Activated CD4-positive, CD25-positive, alpha-beta regulatory T cell treated with anti-CD3 and anti-CD28 coated beads, Interleukin-2, amount 50 U/mL, for 16 hours (primary cell): ENCODE results near the gene AASDHPPT.

ENCODE experiments used
- DNase-seq: peaks from one replicate; pipeline ENCODE4 v3.0.0-alpha.2; 2020; ENCODE audit warnings: low read depth, low spot score

Gene AASDHPPT

DNA sequence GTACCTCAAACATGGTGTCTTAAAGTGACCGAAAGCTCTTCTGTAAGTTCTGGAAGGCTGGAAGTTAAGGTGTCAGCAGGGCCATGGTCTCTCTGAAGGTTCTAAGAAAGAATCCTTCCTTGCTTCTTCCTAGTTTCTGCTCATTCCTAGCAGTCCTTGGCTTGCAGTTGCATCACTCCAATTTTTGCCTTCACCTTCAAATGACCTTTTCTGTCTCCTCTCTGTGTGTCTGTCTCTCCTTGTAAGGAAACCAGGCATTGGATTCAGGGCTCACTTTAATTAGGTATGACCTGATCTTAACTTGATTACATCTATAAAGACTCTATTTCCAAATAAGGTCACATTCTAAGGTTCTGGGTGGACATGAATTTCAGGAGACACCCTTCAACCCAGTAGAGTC, 8.7 kb downstream of the AASDHPPT start:
- no peak for DNase-seq

DNA sequence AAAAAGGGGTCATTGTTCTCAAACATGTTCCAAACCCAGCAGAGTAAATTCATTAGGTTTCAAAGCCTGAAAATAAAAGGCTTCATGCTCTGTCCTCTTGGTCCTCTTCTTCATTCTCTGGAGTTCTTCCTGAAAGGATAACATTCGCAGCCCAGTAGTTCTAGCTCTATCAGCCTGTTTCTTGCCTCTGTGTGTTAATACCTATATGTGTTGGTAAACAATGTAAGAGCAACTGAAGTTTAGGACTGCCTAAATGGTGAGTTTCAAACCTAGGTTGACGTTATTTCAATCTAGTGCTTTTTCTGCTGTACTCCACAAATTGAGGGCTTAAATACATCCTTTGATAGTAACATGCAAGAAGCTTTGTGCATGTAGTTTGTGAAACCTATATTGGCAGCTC, 9.4 kb downstream of the AASDHPPT start:
- DNase-seq = no peak

DNA sequence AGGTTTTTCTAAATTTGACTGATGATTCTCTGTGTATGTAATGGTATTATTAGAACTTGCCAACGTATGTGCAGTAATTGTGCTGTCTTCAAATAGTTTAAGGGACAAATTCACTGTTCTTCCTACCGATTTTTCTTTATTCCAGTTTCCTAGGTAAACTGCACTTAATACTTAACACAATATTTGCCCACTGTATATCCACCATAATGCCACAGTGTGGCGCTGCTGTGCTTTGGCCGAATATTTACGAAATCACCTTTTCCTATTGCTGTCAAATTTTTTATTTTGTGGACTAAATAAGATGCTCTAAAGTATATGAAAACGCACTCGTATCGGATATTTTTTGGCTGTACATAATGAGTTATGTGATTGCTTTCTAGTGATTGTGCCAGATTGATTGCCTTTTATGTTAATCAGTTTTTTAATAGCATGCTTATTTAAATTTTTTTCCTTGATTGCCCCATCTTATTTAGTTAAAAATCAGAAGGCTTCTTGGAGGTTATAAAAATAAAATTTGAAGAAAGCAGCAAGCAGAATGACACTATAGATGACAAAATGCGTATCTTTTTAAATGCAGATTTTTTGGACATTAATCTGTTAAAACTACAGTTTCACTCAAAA, 10.5 kb downstream of the AASDHPPT start:
- DNase-seq = no peak

DNA sequence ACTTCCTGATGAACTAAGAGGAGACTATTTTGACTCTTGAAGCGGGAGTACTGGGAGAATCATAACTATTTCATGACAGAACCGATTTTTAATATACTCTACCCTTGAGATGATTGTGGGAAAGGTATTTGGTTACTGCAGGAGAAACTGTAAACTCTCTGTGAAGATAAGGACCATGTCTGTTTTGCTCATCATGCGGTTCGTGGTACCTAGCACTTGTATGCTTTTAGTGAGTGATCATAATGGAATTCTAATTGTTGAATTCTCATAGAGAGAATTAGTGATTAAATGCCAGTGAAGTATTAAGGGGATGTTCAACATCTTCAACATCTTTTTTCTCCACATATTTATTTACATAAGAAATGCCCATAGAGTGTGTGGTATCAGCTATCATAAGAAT, 11.4 kb downstream of the AASDHPPT start:
- DNase-seq = no peak

DNA sequence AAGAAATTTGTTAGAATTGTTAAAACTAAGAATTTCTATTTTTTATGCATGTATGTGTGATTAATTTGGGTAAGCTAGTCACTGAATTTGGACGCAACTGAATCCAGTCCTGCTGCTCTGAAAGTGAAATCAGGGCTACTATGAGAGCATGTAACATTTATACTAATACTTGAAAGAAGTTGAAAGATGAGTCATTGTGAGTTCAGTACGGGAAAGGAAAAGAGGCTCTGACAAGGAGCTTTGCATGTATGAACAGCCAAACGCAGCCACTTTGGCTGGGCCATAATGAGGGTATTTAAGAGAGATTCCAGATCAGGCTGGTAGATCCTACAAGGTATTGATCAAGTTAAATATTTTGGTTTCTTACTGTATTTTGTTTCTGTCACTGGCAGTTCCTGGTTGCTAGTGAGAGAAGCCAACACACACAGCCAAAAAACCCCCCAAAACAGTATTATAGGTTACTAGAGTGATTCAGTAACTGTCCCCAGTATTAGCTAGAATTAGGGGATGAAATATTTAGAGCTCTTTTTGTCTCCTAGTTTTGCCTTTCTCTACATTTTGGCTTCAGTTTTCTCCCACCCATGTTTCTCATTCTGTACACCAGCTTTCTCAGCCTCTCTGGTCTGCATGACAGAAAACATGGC, 14.1 kb downstream of the AASDHPPT start:
- DNase-seq = no peak

DNA sequence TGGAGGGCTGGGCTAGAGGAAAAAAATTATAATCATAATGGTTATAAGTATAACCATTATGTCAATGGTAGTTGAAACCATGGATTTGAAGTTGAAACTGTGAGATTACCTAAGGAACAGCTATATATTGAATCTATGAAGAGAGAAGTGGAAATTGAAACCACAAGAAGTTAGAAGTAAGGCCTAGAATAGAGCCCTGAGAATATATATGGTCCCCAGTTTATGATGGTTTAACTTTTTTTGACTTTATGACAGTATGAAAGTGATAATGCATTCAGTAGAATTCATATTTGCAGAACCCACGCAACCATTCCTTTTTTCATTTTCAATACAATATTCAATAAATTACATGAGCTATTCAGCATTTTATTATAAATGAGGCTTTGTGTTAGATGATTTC, 15.0 kb downstream of the AASDHPPT start:
- DNase-seq = no peak

DNA sequence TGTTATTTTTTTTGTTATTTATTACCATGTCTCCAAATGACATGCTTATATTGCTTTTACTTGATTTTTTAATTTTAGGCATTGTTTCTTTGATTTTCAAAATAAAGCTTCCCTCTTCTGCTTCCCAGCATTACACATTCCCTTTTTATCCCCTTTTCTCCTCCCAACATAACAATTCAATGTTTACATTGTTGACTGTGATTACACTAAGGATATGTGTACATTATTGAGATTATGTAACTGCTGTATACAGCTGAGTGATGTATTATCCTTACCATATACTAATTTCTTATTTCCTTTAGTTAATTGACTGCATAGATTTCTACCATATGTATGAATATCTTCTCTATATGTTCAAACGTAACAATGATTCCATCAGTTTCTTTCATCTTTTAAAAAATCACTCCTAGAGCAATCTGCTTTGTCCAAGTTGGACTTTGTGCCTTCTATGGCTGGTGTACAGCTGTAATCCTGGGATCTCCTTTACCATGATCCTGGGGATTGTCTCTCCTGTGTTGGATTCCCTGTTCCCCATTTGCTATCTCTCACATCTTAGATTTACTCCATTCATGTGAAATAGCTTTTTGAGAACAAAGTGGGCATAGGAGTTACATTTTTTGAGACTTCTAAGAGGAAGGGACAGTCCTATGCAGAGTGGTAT, 21.6 kb downstream of the AASDHPPT start:
- DNase-seq = no peak

DNA sequence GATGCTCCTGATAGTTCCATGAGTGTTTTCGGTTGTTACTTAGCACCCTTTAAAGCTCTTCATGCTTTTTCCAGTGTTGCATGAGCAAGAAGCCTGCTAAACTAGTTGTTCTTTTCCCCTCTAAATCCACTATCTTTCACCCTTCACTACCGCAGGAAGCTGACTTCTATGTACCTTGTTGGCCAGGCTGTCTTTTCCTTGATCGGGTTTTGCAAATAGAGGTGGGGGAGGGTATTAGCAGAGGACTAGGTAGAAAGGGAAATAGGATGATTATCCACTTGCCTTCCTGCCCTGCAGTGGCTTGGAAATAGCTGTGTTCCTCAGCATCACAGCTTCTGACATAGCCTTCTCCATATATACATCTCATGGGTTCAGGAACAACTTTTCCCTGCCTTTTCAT, 23.9 kb downstream of the AASDHPPT start:
- no peak for DNase-seq

DNA sequence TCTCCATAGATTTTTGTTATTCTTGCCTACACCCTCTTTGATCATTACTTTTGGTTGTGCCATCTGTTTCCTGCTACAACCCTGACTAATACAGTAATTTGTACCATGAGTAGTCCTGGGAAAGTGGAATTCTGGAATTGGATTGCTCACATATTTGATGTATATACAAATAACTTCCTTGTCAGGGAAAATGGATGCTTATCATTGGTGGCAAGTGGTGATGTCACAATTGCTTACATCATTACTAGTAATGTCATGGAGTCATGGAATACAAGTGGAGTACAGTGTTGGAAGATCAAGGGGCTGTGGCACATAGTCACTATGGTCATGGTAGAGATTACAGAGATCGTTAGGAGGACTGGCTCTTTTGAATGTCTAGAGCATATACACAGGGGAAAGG, 24.4 kb downstream of the AASDHPPT start:
- no peak for DNase-seq

DNA sequence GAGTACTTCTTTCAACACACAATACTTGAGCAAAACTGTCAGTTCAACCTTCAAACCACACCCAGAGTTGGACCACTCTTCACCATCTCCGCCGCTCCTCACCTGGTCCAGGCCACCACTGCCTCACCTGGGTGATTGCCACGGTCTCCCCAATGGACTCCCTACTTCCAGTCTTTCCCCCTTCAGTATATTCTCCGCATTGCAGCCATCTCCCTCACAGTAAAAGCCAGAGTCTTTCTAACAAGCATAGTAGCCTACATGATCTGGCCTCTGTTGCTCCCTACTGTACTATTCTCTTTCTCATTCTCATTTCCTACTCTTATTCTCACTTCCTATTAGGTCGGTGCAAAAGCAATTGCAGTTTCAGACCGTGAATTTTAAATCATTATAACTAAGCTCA, 28.5 kb downstream of the AASDHPPT start:
- no peak for DNase-seq

DNA sequence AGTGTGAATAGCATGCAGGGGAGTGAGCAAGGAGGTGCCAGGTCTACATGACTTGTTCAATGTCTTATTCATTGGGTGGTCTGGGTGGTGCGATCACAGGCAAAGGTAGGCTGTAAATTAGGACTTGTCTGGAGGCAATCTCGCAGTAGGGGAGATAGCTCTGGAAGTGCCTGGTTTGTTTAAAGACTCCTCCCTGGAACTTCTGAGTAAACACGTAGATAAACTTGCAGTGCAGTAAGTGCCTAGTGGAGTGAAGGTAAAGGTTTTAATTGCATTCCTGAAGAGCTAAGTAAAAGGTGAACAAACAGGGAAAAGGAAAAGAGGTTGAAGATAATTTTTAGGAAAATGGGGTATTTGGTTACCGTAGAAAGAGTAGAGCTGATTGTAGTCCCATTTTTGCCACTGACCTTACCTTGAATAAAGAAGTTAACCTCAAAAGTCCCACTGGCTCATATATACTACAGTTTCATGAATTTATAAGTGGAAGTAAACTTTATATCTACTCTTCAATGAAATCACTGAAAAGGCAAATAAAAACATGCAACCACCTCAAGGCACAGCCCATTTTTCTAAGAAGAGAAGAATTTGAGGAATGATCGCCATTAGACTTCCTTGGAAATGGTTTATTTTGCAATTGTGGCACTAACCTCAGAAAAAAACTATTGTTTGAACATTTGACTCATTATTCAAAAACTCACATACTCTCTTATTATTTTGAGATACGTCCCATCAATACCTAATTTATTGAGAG, 44.3 kb downstream of the AASDHPPT start:
- no peak for DNase-seq

DNA sequence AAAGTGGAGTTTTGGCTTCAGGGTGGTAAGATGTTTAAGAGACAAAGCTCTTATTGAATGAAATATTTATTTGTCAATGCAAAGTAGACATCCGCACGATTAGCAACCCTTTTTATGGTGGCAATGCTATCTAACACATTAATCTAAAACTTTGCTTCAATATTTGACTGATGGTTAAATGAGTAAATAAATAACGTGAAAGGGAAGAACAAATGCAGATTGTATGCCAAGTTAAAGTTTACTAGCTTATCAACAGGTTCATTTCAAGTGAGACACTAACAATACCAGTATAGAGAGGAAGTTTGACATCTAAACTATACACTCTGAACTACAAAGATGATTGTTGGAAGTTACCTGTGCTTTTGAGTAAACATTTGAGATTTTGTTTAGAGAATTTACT, 50.1 kb downstream of the AASDHPPT start:
- no peak for DNase-seq

DNA sequence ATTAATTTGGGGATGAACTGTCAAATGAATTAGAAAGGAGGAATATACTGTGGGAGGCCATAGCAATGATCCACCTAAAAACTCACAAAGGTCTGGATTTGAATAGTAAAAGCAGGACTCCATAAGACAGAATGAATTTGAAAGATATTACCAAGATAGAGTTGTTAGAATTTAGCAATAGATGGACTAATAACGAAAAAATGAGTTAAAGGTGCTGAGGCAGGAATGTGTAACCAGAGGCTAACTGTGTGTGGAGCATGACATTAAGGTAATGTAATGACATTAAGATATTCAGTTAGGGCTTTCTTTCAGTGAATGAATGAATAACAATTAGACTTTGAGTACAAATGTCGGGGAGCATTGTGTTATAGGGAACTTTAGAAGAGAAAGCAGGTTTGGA, 51.3 kb downstream of the AASDHPPT start:
- DNase-seq = no peak

DNA sequence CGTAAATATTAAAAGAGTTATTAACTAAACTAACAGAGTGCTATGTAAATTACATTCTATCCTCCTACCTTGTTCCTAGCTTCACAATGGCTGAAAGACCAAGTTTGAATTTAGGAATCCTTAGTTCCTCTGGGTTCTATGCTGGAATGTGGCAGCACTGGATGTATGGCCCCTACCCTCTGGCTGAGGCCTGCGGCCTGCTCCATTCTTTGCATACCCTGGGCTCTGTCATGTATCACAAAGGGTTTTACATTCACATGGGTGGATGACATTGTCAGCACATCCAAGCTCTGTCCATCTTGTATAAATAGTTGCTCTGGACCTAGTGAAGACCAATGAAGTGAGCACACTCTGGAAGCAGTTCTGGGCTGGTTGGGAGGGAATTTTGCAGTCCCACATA, 54.5 kb downstream of the AASDHPPT start:
- no peak for DNase-seq

DNA sequence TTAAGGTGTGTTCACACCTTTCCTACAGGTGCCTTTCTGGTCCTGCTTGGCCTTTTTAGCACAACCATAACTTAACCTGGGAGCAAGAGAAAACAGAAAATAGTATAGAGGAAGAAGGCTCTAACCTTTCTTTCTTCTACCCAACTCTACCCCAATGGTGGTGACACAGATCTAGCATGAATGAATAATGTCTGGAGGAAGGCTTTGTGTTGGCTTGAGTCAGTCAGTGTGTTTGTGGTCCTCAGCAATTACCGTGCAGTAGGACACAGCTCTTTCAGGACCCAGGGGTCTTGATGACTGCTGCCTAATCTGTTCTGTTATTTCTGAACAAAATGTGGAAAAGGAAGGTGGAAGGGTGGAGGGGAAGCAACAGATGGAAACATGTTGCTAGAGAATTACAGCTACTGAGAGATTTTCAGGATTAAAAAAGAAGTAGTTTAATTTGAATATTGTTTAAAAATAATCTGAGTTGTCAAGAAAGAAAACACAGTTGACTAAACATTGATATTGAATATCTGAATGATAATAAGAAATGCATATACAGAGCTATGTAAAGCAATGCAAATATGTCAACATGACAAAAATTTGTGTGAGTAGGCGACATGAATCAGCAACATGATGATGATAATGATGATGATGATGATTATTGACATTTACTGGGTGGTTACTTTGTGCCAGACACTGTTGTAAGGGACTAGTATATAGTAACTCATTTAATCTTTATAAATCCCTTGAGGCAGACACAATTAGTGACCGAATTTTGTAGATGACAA, 55.3 kb downstream of the AASDHPPT start:
- no peak for DNase-seq

DNA sequence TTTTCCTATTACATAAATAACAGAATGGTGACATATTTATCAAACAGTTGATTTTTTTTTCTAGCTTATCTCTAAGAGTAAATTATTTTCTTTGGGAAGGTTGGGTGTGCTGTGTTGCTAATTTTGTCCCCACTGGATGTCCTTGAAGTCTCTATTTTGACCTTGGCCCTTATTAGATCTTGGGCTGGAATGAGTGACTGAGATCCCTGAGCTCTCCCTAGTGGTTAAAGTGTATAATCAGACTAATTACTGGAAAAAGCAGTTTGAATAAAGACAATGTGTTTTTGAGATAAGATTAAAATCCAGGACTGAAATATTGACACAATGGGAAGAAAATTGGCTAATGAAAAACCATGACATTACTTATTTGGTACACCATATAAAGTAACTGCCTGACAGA, 56.1 kb downstream of the AASDHPPT start:
- no peak for DNase-seq

DNA sequence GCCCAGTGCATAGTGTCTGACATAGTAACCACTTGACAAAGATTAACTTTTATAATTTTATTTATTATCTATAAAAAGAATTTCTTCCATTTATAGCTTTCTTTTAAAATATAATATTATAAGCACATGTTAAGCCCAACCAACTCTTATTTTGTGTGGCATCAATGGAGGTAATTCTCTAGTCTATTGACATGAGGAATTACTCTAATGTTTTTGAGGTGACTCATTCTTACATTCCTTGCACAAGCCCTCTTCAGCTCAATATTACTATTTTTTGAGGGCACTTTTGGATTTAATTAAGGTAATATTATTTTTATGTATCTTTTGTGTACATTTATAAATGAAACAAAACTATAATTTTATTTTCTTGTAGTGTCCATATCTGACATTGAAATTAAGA, 59.6 kb downstream of the AASDHPPT start:
- no peak for DNase-seq

DNA sequence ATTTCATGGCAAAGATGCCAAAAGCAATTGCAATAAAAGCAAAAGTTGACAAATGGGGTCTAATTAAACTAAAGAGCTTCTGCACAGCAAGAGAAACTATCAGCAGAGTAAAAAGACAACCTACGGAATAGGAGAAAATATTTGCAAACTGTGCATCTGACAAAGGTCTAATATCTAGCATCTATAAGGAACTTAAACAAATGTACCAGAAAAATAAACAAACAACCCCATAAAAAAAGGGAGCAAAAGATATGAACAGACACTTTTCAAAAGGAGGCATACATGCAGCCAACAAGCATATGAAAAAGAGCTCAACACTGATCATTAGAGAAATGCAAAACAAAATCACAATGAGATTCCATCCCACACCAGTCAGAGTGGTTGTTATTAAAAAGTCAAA, 60.3 kb downstream of the AASDHPPT start:
- DNase-seq = no peak
